ENCODE measurements around the gene RRAS2. TPM values are rescaled to one million over a fixed set of nuclear protein-coding genes. Genes with fewer than 3 reads are reported as not detected.

RRAS2 gene
- total RNA-seq, 2 experiments from 2014 or later = 0.60 TPM; not detected in 1

DNA sequence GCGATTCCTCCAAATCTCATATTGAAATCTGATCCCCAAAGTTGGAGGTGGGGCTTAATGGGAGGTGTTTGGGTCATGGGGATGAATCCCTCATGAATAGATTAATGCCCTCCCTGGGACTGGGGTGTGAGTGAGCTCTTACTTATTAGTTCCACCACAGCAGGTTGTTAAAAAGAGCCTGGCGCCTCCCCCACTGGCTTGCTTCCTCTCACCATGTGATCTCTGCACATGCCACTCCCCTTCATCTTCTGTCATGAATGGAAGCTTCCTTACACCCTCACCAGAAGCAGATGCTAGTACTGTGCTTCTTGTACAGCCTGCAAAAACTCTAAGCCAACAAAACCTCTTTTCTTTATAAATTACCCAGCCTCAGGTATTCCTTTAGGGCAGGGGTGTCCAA is 8.8 kb downstream of the RRAS2 start:
- Histone ChIP-seq H3K4me3 (ENCODE audit: low read depth, low read length, poor library complexity, severe bottlenecking) (no peak overlapping the region), H3K9me2 (ENCODE audit: insufficient read depth, low read length) (no peaks in the 10 kb centered on the region), H3K79me2 (ENCODE audit: insufficient read depth, low read depth, low read length) (no peaks in the 10 kb centered on the region), H3K4me2 (ENCODE audit: low read length) (no peak overlapping the region), H3K9me3 (ENCODE audit: low read length) (no peaks in the 10 kb centered on the region), H3K36me3 (ENCODE audit: insufficient read depth, low read length) (no peaks in the 10 kb centered on the region), H3K4me1 (ENCODE audit: insufficient read depth, low read length, poor library complexity, severe bottlenecking) (no peaks in the 10 kb centered on the region), H3K27ac (ENCODE audit: low read depth, low read length, poor library complexity, severe bottlenecking) (no peak overlapping the region), H4K20me1 (ENCODE audit: insufficient read depth, low read length) (no peaks in the 10 kb centered on the region), H2AFZ (ENCODE audit: low read length) (no peak overlapping the region)
- CTCF ChIA-PET (ENCODE audit: unreplicated experiment) = no interaction called here
- intact Hi-C loops (cut with micrococcal nuclease; ENCODE audit: unreplicated experiment) = no loop called here
- DNase-seq (ENCODE audit: low spot score) = no peak
- no TSS peak for BruUV-seq (replicated peaks)
- no peak for TF ChIP-seq CTCF (conservative IDR thresholded peaks at IDR 0.05; ENCODE audit: low read length)
- TF ChIP-seq EZH2phosphoT487 (IDR thresholded peaks at IDR 0.05; ENCODE audit: borderline replicate concordance, low read depth, low read length) = no peak
- POLR2A ChIA-PET = no interaction called here

GRCh38 chr11:14347991-14348390 is 11.0 kb downstream of the RRAS2 start:
- no peak overlapping the region for H3K4me2 ChIP-seq (ENCODE audit: low read length)

GRCh38 chr11:14347494-14347893 is 11.5 kb downstream of the RRAS2 start:
- Histone ChIP-seq H4K20me1 (ENCODE audit: insufficient read depth, low read length) (no peaks in the 10 kb centered on the region), H3K4me1 (ENCODE audit: insufficient read depth, low read length, poor library complexity, severe bottlenecking) (no peaks in the 10 kb centered on the region), H3K4me3 (ENCODE audit: low read depth, low read length, poor library complexity, severe bottlenecking) (no peak overlapping the region), H3K9me2 (ENCODE audit: insufficient read depth, low read length) (no peaks in the 10 kb centered on the region), H3K27ac (ENCODE audit: low read depth, low read length, poor library complexity, severe bottlenecking) (no peak overlapping the region), H3K36me3 (ENCODE audit: insufficient read depth, low read length) (no peaks in the 10 kb centered on the region), H3K4me2 (ENCODE audit: low read length) (no peak overlapping the region), H3K9me3 (ENCODE audit: low read length) (no peaks in the 10 kb centered on the region), H3K79me2 (ENCODE audit: insufficient read depth, low read depth, low read length) (no peaks in the 10 kb centered on the region), H2AFZ (ENCODE audit: low read length) (no peak overlapping the region)
- no peak for DNase-seq (ENCODE audit: low spot score)
- POLR2A ChIA-PET = interaction anchor here (0.6 kb wide), 1 partner anchor 19 kb away, joined by 5 read pairs; no protein-coding TSS in a partner anchor
- intact Hi-C loops (cut with micrococcal nuclease; ENCODE audit: unreplicated experiment) = no loop called here
- BruUV-seq (replicated peaks) = no TSS peak
- CTCF ChIA-PET (ENCODE audit: unreplicated experiment) = no interaction called here
- TF ChIP-seq CTCF (conservative IDR thresholded peaks at IDR 0.05; ENCODE audit: low read length) = no peak
- no peak for TF ChIP-seq EZH2phosphoT487 (IDR thresholded peaks at IDR 0.05; ENCODE audit: borderline replicate concordance, low read depth, low read length)

More at GRCh38 chr11:14347991-14348390, 11.0 kb downstream of the RRAS2 start:
- Histone ChIP-seq H3K9me2 (ENCODE audit: insufficient read depth, low read length) (no peaks in the 10 kb centered on the region), H3K4me3 (ENCODE audit: low read depth, low read length, poor library complexity, severe bottlenecking) (no peak overlapping the region), H3K79me2 (ENCODE audit: insufficient read depth, low read depth, low read length) (no peaks in the 10 kb centered on the region), H3K27ac (ENCODE audit: low read depth, low read length, poor library complexity, severe bottlenecking) (no peak overlapping the region), H3K9me3 (ENCODE audit: low read length) (no peaks in the 10 kb centered on the region), H3K4me1 (ENCODE audit: insufficient read depth, low read length, poor library complexity, severe bottlenecking) (no peaks in the 10 kb centered on the region), H2AFZ (ENCODE audit: low read length) (no peak overlapping the region), H4K20me1 (ENCODE audit: insufficient read depth, low read length) (no peaks in the 10 kb centered on the region), H3K36me3 (ENCODE audit: insufficient read depth, low read length) (no peaks in the 10 kb centered on the region)
- no peak for DNase-seq (ENCODE audit: low spot score)
- CTCF ChIA-PET (ENCODE audit: unreplicated experiment) = no interaction called here
- no peak for TF ChIP-seq CTCF (conservative IDR thresholded peaks at IDR 0.05; ENCODE audit: low read length)
- TF ChIP-seq EZH2phosphoT487 (IDR thresholded peaks at IDR 0.05; ENCODE audit: borderline replicate concordance, low read depth, low read length) = no peak
- BruUV-seq (replicated peaks) = no TSS peak
- intact Hi-C loops (cut with micrococcal nuclease; ENCODE audit: unreplicated experiment) = no loop called here
- POLR2A ChIA-PET = no interaction called here
